Adrenal gland (tissue), 5 donors: ENCODE results near the gene UBAC2.

Experiments used
- CTCF ChIP-seq, 6 experiments: fragments of 450-650 bp in 4 of 6; fragments of 200-600 bp in 2 of 6; sonication (generic) in 1 of 6; IDR thresholded peaks; 1 replicate in 5 of 6; 2 replicates in 1 of 6; pipeline versions ENCODE4 v1.5.1 to v1.8.0; 2016 to 2021; ENCODE audit warnings: antibody characterized with exemption in 6 of 6, mild to moderate bottlenecking in 2 of 6, moderate library complexity in 1 of 6
- POLR2A ChIP-seq, 2 donors: fragments of 450-650 bp; IDR thresholded peaks; one replicate each; pipeline ENCODE4 v1.6.1; 2017; ENCODE audit warnings: antibody characterized with exemption in 2 of 2, mild to moderate bottlenecking in 2 of 2, moderate library complexity in 1 of 2
- donor health status: DM: no; HTN: no; CAD: no.

DNA sequence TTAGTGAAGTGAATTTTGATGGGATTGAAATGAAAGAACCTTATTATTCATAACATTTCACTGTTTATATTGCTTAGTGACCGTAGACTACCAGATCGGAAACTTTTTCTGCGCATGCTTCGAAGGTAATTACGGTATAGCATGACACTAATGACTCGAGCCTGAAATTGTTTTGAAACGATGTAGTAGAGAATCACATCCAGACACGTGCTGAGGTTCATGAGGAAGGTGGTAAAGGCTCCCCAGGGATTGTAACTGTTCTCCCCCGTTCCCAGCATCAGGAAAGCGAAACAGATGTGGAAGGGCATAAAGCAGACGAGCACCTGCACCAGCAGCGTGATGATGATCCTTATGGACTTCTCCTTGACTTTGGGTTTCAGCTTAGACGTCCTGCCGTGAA lies 54.2 kb downstream of the UBAC2 start:
- TF ChIP-seq POLR2A (IDR thresholded peaks at IDR 0.05) (no peak), CTCF (IDR thresholded peaks at IDR 0.05) (no peak)
